Pancreas (tissue), 10 donors: ENCODE data around the gene VAMP5. TPM values are rescaled to one million over a fixed set of nuclear protein-coding genes. Genes with fewer than 3 reads are reported as not detected.

Experiments
- ATAC-seq, 4 donors: fragments of 200-7000 bp; cut with Tn5 transposase; one replicate each; pipeline versions ENCODE4 v1.8.0 to v1.9.1; 2020; ENCODE audit warnings: mild to moderate bottlenecking in 4 of 4, moderate library complexity in 4 of 4
- DNase-seq, 6 donors: peaks; one replicate each; pipeline ENCODE4 v3.0.0-alpha.2; 2020
- FAIRE-seq: peaks from 2 replicates; lab custom pipeline; 2012; peaks lifted over from hg19 to GRCh38; lab: Jason Lieb, UNC
- H3K27ac ChIP-seq, 4 donors: fragments of 200-600 bp; sonication (generic); 1 replicate in 3 of 4; 2 replicates in 1 of 4; pipeline versions ENCODE4 v1.5.0 to v1.8.0; 2020
- H3K27me3 ChIP-seq, 4 donors: fragments of 200-600 bp; one replicate each; pipeline ENCODE4 v1.8.0; 2021
- H3K36me3 ChIP-seq, 3 donors: fragments of 200-600 bp; sonication (generic) in 1 of 3; one replicate each; pipeline versions ENCODE4 v1.5.0 to v1.8.0; 2020 to 2021
- H3K4me1 ChIP-seq, 3 donors: fragments of 200-600 bp; one replicate each; pipeline ENCODE4 v1.8.0; 2021
- H3K4me3 ChIP-seq, 4 donors: fragments of 200-600 bp; sonication (generic) in 2 of 4; one replicate each; pipeline versions ENCODE4 v1.5.0 to v1.8.0; 2020 to 2021
- H3K9me3 ChIP-seq, 4 donors: fragments of 200-600 bp; one replicate each; pipeline ENCODE4 v1.8.0; 2021
- WGBS, 2 donors: extraction: QIAGEN DNeasy Blood & Tissue Kit; methylation state at CpG; one replicate each; pipeline ENCODE4 v1.1.7; 2013; 5-methylcytosine and 5-hydroxymethylcytosine counted together
- intact Hi-C, 3 donors: fragments of 100-400 bp; cut with DNase I; formaldehyde crosslinking; loops; one replicate each; pipeline versions ENCODE4 v1.11.1 to v1.14.2; 2022
- polyA plus RNA-seq, 2 donors: library from polyadenylated mRNA; stranded (reverse); fragments of 200-250 nt; gene quantifications; one replicate each; pipeline ENCODE4 v1.2.3, GENCODE V29; 2013
- total RNA-seq, 6 donors: library from RNA; stranded (reverse); fragmentation: NEBNext Ultra II Directional in 4 of 6; extraction: Animal tissue kit (Norgen Biotek cat#: 25700) in 4 of 6; gene quantifications; one replicate each; pipeline versions ENCODE4 v1.2.1 to v1.2.4, GENCODE V29; 2021 to 2023
- TF ChIP-seq, protein P1 (sequence below), 4 donors: fragments of 200-600 bp; sonication (generic) in 3 of 4; IDR thresholded peaks; one replicate each; pipeline versions ENCODE4 v1.5.0 to v1.8.0; 2021; ENCODE audit warnings: antibody characterized with exemption in 4 of 4
- donor health status: healthy with polysubstance abuse.
- donor health status: DM: no; HTN: no; CAD: no; lungs with moderate emphysema.
- donor health status: DM: no; HTN: no; CAD: no.
- donor health status: control.
- donor health status: control.
- donor health status: Bipolar disorder and iron deficiency.
- donor health status: DM: yes; HTN: yes; CAD: no.
- donor health status: DM: no; HTN: no; CAD: no.
- donor health status: DM: no; HTN: no; CAD: no.
- donor health status: DM: yes; HTN: yes; CAD: no.

Gene VAMP5
- total and polyA plus RNA-seq, 8 donors: 8.3 to 29.5 (median 13.0) TPM

- ATAC-seq (no peak), FAIRE-seq (no peak), DNase-seq (no peak)
- Histone ChIP-seq H3K27me3 (no peaks in the 10 kb centered on the region), H3K27ac (no peak overlapping the region), H3K9me3 (no peaks in the 10 kb centered on the region), H3K4me3 (no peak overlapping the region), H3K4me1 (peaks cover 20 to 39% (median 28%) of the 10 kb centered on the region in 3 donors), H3K36me3 (peaks cover 0 to 4% (median 0%) of the 10 kb centered on the region in 3 donors)
- TF ChIP-seq, protein P1, sequence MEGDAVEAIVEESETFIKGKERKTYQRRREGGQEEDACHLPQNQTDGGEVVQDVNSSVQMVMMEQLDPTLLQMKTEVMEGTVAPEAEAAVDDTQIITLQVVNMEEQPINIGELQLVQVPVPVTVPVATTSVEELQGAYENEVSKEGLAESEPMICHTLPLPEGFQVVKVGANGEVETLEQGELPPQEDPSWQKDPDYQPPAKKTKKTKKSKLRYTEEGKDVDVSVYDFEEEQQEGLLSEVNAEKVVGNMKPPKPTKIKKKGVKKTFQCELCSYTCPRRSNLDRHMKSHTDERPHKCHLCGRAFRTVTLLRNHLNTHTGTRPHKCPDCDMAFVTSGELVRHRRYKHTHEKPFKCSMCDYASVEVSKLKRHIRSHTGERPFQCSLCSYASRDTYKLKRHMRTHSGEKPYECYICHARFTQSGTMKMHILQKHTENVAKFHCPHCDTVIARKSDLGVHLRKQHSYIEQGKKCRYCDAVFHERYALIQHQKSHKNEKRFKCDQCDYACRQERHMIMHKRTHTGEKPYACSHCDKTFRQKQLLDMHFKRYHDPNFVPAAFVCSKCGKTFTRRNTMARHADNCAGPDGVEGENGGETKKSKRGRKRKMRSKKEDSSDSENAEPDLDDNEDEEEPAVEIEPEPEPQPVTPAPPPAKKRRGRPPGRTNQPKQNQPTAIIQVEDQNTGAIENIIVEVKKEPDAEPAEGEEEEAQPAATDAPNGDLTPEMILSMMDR (IDR thresholded peaks at IDR 0.05): no peak
- 71 to 81% methylated on average over 1 of the region's 1 CpG for WGBS, 2 donors
- intact Hi-C loops: no loop called here
These were observed 1.7 kb upstream of the VAMP5 start for GRCh38 chr2:85582492-85582891.

- intact Hi-C loops: no loop called here
- Histone ChIP-seq H3K27ac (peak overlapping the region in 2 of 4 donors; percentile 84 to 86), H3K9me3 (no peaks in the 10 kb centered on the region), H3K4me3 (peak overlapping the region; percentile 7 to 52 (median 24)), H3K27me3 (no peaks in the 10 kb centered on the region), H3K4me1 (peaks cover 19 to 39% (median 28%) of the 10 kb centered on the region in 3 donors), H3K36me3 (peaks cover 0 to 4% (median 0%) of the 10 kb centered on the region in 3 donors)
- TF ChIP-seq, protein P1 (IDR thresholded peaks at IDR 0.05): no peak
- ATAC-seq: no peak
- DNase-seq: no peak
- no peak for FAIRE-seq
- 56 to 69% methylated on average over 16 of the region's 16 CpGs for WGBS, 2 donors
These were observed 421 bp upstream of the VAMP5 start for GRCh38 chr2:85583667-85584353.

DNA sequence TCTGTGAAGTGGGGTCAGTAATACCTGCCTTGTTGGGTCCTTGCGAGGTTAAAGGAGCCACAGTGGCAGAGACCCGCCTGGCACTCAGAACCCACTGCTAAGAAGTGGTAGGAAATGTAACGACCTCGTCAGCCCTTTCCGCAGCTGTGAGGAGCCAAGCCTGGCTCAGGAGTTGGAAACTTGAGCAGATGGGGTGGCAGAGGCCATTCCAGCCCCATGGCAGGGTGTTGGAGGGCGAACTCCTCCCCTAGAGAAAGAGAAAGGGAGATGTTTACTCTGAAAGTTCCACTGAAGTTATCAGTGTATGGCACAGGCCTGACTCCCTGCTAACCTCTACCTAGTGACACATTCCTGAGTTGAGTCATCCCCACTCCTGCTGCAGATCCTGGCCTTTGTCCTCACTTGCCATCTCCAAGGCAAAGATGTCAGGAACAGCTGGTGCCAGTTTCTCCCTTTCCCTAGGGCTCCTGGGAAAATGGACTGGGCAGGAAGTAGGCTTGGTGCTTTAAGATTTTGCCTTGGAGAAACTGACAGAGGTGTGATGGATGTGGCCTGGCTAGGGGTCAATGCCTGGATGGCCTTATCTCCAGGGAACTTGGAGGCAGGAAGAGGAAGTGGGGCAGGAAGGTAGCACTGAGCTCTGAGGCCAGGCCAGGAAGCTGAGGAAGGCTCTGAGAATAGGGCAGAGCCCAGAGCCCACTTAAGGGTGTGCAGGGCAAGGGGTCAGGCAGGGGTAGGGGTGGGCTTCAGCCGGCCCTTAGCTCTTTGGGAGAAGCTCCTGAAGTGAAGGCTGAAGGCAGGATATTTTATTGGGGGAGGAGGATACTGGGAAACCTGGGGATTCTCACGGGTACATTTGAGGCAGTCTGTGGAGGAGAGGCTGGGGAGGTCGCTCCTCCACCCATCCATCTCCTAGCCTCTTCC, 888 bp downstream of the VAMP5 start:
- intact Hi-C loops: no loop called here
- ATAC-seq (peak; percentile 83 to 89 (median 86)), FAIRE-seq (no peak), DNase-seq (peak in 4 of 6 donors; percentile 69 to 87 (median 79))
- no peaks in the 10 kb centered on the region for H3K9me3 ChIP-seq
- H3K27me3 ChIP-seq: no peaks in the 10 kb centered on the region
- WGBS, 2 donors: 34 to 43% methylated on average over 9 of the region's 9 CpGs
- TF ChIP-seq, protein P1 (IDR thresholded peaks at IDR 0.05): no peak
- H3K36me3 ChIP-seq: peaks cover 0 to 4% (median 0%) of the 10 kb centered on the region in 3 donors
- peaks cover 14 to 36% (median 26%) of the 10 kb centered on the region in 3 donors for H3K4me1 ChIP-seq
- H3K4me3 ChIP-seq: peak overlapping the region in 3 of 4 donors; percentile 7 to 52 (median 25)
- peak overlapping the region; percentile 70 to 86 (median 80) for H3K27ac ChIP-seq

- Histone ChIP-seq H3K27ac (peak overlapping the region; percentile 70 to 86 (median 80)), H3K4me1 (peaks cover 14 to 41% (median 30%) of the 10 kb centered on the region in 3 donors), H3K9me3 (no peaks in the 10 kb centered on the region), H3K4me3 (no peak overlapping the region), H3K36me3 (peaks cover 0 to 4% (median 0%) of the 10 kb centered on the region in 3 donors), H3K27me3 (no peaks in the 10 kb centered on the region)
- intact Hi-C loops: no loop called here
- TF ChIP-seq, protein P1 (IDR thresholded peaks at IDR 0.05): no peak
- 96 to 100% methylated on average over 1 of the region's 1 CpG for WGBS, 2 donors
- peak; percentile 12 to 66 (median 34) for ATAC-seq
- no peak for FAIRE-seq
- DNase-seq: no peak
These were observed 1.5 kb downstream of the VAMP5 start for GRCh38 chr2:85585781-85586105.
